T-helper 2 cell (primary cell): Measurements from ENCODE around the gene APOBEC3H.
"Not testable (repeated sequence)": the region's sequence is repeated elsewhere in the genome, so short reads cannot be mapped to it uniquely, and the experiment has no call there.

ENCODE experiments used
- DNase-seq, 5 experiments: peaks; one replicate each; pipeline versions ENCODE4 v3.0.0 to v3.0.0-alpha.2; 2012 to 2022
- total RNA-seq, 2 donors: gene quantifications; one replicate each; lab custom pipeline; 2026; lab: John Stamatoyannopoulos, UW

The APOBEC3H gene
- 0.61 to 1.9 reads per million in 2 donors for total RNA-seq

DNA sequence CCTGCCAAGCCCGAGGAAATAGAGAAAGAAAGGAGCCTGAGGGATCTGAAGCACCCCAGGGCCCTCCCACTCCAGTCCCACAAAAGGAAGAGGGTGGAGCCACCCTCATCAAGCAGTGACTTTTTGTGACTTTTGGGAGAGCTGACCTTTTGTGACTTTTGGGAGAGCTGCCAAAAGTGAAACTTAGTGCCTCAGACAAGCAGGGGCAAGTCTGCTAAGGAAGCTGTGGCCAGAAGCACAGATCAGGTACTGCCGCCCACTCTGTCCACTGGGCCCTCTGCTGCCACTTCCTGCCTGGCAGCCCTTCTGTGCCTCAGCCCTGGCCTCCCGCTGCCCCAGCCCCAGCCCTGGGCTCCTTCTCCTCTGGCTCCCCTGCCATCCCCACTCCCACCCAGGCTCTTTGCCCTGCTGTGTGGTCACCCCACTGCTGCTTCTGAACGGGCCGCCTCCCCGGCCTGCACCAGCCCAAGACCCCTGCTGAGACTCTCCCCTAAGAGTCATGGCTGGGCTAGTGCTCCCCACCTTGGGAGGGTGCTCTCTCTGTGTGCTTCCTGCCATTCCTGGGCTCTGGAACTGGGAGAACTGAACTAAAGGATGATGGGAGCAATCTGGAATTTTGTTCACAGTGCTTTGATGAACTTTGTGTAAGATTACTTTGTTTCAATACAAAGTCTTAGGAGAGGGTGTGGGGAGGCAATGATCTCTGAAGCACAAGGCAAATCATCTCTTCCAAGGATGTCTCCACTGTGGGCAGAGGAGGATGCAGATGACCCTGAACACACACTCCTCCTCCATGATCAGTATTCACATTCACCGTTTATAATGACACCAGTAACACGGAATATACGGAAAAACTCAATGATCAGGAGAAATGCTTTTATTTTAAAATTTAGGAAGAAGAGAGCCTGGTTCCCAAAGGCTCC, at the start of gene APOBEC3H:
TSS of gene APOBEC3H (plus strand) at position 147 of the 923 bp plus-strand sequence. CDS start 3,035 bp downstream, outside the sequence.
- peak in 2 of 5 experiments; percentile 53 to 69 for DNase-seq

GRCh38 chr22:39049486-39049885, 47.6 kb upstream of the APOBEC3H start:
- not testable (repeated sequence) for DNase-seq

DNA sequence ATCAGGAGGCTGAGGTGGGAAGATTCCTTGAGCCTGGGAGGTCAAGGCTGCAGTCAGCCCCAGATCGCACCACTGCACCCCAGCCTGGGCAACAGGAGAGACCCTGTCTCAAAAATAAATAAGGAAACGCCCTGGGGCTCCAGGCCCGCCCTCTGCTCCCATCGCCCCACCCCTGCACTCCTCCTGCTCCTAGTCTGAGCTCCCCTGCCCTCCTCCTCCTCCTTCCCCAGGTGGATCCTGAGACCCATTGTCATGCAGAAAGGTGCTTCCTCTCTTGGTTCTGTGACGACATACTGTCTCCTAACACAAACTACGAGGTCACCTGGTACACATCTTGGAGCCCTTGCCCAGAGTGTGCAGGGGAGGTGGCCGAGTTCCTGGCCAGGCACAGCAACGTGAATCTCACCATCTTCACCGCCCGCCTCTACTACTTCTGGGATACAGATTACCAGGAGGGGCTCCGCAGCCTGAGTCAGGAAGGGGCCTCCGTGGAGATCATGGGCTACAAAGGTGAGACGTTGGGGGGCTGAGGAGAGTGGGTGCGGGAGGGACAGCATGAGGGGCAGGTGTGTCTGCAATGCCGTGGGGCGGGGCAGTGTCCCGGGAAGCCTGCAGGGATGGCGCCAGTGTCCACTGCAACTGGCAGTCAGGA, 45.1 kb upstream of the APOBEC3H start:
- not testable (repeated sequence) for DNase-seq

DNA sequence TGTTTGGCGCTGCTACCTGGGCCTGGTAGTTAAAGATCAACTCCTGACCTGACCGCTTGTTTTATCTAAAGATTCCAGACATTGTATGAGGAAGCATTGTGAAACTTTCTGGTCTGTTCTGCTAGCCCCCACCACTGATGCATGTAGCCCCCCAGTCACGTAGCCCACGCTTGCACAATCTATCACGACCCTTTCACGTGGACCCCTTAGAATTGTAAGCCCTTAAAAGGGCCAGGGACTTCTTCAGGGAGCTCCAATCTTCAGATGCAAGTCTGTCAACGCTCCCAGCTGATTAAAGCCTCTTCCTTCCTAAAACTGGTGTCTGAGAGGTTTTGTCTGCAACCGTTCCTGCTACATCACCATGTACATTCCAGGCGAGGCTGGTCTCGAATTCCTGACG, 41.4 kb upstream of the APOBEC3H start:
- no peak for DNase-seq

DNA sequence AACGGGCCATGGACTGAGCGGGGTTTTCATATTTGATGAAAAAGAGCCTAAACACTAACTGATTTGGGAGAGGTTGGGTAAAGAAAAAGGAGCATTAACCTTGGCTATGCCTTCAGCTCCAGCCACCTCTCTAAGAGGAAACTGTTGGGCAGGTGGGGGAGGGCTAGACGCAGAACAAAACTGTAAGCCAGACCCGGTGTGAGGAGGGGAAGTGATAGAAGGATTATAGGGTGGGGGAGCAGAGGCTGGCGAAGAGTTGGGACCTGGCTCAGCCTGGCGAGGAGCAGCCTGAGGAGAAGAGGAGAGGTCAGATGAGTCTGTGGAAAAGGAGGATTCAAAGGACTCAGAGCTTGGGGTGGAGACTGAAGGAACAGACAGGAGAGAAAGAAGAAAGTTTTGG, 35.8 kb upstream of the APOBEC3H start:
- not testable (repeated sequence) for DNase-seq

- DNase-seq, result not testable (repeated sequence)
Observed at GRCh38 chr22:39061951-39062350, 35.1 kb upstream of the APOBEC3H start.

DNA sequence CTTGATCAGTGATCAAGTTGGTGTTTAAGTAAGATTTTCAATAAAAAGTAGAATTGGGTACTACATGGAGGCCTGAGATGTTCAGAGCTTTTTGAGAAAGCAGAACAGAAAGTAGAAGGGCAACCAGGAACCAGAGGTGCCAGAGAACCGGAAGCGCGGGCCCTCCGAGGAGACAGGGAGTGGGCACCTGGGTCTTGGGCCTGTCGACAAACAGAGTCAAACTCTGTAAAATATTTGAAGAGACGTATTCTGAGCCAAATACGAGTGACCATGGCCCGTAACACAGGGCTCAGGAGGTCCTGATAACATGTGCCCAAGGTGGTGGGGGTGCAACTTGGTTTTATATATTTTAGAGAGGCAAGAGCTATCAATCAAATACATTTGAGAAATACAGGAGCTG, 33.1 kb upstream of the APOBEC3H start:
- DNase-seq, result not testable (repeated sequence)

- not testable (repeated sequence) for DNase-seq
Observed at GRCh38 chr22:39066442-39067276, 30.4 kb upstream of the APOBEC3H start.

DNA sequence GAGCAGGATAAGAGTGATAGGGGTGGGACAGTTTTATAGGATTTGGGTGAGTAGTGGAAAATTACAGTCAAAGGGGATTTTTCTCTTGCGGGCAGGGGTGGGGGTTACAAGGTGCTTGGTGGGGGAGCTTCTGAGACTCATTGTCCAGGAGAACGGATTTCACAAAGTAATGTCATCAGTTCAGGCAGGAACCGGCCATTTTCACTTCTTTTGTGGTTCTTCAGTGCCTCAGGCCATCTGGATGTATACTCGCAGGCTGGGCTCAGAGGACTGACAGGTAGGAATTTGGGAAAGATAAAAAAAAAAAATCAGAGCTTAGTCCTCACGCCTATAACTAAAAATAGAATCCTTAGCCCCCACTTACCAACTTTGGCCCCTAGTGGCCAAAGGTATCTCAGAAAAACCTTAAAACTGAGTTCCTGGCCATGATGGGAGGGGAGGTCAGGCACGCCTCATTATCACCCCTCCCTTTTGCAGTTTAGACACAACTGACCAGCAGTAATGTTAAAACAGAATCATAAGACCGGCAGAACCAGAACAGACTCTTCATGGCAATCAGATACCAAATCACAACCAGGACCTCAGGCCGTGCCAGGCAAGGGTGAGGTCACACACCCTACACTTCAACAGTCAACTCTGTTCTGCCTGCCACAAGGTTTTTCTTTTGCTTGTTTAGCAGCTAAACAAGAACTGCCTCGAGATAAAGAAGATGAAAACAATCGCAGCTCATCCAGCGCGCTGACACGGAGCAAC, 28.8 kb upstream of the APOBEC3H start:
- no peak for DNase-seq

GRCh38 chr22:39070186-39070585, 26.9 kb upstream of the APOBEC3H start:
- no peak for DNase-seq

DNA sequence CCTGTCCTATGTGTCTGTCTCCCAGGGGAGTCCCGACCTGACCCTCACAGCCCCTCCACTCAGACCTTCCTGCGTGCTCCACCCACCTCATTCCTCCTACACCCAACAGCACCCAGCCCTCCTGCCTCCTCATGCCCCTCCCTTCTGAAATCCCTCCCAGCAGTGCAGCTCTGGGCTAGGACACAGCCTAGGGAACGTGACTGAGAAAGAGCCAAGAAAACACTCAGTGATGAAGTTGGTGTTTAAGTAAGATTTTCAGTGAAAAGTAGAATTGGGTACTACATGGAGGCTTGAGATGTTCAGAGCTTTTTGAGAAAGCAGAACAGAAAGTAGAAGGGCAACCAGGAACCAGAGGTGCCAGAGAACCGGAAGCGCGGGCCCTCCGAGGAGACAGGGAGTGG, 24.5 kb upstream of the APOBEC3H start:
- DNase-seq, result not testable (repeated sequence)

GRCh38 chr22:39073981-39074380, 23.1 kb upstream of the APOBEC3H start:
- no peak for DNase-seq

- DNase-seq, result not testable (repeated sequence)
Observed at GRCh38 chr22:39076155-39077025, 20.7 kb upstream of the APOBEC3H start.

DNA sequence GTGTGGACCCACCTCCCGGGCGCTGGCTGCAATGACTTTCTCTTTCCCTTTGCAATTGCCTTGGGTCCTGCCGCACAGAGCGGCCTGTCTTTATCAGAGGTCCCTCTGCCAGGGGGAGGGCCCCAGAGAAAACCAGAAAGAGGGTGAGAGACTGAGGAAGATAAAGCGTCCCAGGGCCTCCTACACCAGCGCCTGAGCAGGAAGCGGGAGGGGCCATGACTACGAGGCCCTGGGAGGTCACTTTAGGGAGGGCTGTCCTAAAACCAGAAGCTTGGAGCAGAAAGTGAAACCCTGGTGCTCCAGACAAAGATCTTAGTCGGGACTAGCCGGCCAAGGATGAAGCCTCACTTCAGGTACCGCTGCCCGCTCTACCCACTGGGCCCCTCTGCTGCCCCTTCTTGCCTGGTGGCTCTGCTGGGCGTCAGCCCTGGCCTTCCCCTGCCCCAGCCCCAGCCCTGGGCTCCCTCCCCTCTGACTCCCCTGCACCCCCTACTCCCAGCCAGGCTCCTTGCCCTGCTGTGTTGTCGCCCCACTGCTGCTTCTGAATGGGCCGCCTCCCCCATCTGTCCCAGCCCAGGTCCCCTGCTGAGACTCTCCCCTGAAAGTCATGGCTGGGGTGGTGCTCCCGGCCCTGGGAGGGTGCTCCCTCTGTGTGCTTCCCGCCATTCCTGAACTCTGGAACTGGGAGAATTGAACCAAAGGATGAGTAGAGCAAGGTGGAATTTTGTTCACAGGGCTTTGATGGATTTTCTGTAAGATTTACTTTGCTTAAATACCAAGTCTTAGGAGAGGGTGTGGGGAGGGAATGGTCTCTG, 19.8 kb upstream of the APOBEC3H start, which contains the start of gene APOBEC3G:
TSS of gene APOBEC3G (plus strand) at position 250 of the 815 bp plus-strand sequence. CDS start at position 337, 87 bp downstream.
- peak in 4 of 5 experiments; percentile 14 to 82 (median 58) for DNase-seq

GRCh38 chr22:39077912-39078311, 19.1 kb upstream of the APOBEC3H start:
- not testable (repeated sequence) for DNase-seq

DNA sequence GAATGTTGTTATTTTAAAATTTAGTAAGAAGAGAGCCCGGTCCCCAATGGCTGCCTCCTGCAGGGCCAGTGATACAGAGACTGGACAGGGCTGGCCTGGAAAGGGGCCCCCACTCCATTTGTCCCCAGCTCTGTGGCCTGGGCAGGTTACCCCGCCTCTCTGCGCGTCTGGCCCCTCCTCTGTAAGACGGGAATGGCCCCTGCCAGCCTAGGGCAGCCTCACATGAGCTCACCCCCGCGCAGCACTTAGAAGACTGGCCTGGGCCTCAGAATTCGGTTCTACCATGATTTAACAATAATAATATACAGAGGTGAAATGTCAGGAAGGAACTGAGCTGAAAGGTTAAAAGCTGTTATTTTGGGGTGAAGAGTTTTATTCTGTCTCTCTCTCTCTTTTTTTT, 18.7 kb upstream of the APOBEC3H start:
- no peak for DNase-seq

DNA sequence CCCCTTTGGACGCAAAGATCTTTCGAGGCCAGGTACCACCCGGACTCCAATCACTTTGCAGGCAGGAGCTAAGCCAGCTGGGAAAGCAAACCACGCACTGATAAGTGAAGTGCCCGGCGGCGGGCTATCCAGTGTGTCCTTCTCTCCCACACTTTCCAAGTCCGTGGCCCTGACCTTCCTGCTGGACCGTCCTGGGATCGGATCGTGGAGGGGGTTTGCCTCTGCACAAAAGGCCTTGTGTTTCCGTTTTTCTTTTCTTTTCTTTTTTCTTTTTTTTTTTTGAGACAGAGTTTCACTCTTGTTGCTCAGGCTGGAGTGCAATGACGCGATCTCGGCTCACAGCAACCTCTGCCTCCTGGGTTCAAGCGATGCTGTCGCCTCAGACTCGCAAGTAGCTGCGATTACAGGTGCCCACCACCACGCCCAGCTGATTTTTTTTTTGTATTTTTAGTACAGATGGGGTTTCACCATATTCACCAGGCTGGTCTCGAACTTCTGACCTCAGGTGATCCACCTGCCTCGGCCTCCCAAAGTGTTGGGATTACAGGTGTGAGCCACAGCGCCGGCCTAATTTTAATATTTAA, 17.9 kb upstream of the APOBEC3H start:
- DNase-seq, result not testable (repeated sequence)

- peak in 1 of 5 experiments; percentile 82 for DNase-seq
Observed at GRCh38 chr22:39080052-39080762, 16.8 kb upstream of the APOBEC3H start.

GRCh38 chr22:39081016-39081415, 16.0 kb upstream of the APOBEC3H start:
- DNase-seq, result no peak
